GM13976 (cell line): Measurements from ENCODE around the gene BRD1.
"Not testable (repeated sequence)": the region's sequence is repeated elsewhere in the genome, so short reads cannot be mapped to it uniquely, and the experiment has no call there.

Experiments used
- DNase-seq: peaks from one replicate; pipeline ENCODE4 v3.0.0; 2012; ENCODE audit warnings: low spot score
- CTCF ChIP-seq: IDR thresholded peaks from 2 replicates; pipeline ENCODE4 v1.5.1; 2012; ENCODE audit warnings: borderline replicate concordance, mild to moderate bottlenecking; ENCODE audit not compliant: insufficient read depth; ENCODE audit errors: extremely low read depth, missing control alignments, control extremely low read depth
- in situ Hi-C: fragments of 300-500 bp; cut with MboI; formaldehyde crosslinking; loops from one replicate; pipeline ENCODE4 v1.12.0; 2022; ENCODE audit warnings: low sequenced_read_pairs, mixed read lengths, inconsistent platforms; ENCODE audit not compliant: unreplicated experiment

BRD1 gene

GRCh38 chr22:49853981-49854831 lies 26.5 kb upstream of the BRD1 start:
- in situ Hi-C loops: no loop called here
- TF ChIP-seq CTCF: no peak
- DNase-seq: peak; percentile 60

- no peak for TF ChIP-seq CTCF
- DNase-seq: peak; percentile 100
- in situ Hi-C loops: no loop called here
These were observed 25.5 kb upstream of the BRD1 start, which contains the start of gene ZBED4 for GRCh38 chr22:49852898-49853894. Gene ZBED4, plus strand, starts transcription at chr22:49853844. Its CDS starts 29,819 bp downstream, at chr22:49883663.

GRCh38 chr22:49852568-49852897 lies 24.9 kb upstream of the BRD1 start:
- in situ Hi-C loops, DNase-seq: not testable (repeated sequence)

- in situ Hi-C loops: no loop called here
- TF ChIP-seq CTCF: no peak
- DNase-seq: no peak
These were observed 23.5 kb upstream of the BRD1 start for GRCh38 chr22:49850959-49851802.

GRCh38 chr22:49850021-49850911 lies 22.6 kb upstream of the BRD1 start:
- in situ Hi-C loops: no loop called here
- DNase-seq: no peak
- TF ChIP-seq CTCF: no peak
